H1 (cell line): ENCODE measurements around the gene PLD2. TPM values are rescaled to one million over a fixed set of nuclear protein-coding genes. Genes with fewer than 3 reads are reported as not detected.
A peak's percentile ranks its signal among the peaks of the same experiment; 100 is the strongest.

ENCODE experiments used
- CTCF ChIA-PET: fragments of 300-600 bp; sonication (Branson Sonifier 250); formaldehyde crosslinking; loops from one replicate; lab custom pipeline; 2021; ENCODE audit not compliant: partially characterized antibody; lab: Charles Lee
- POLR2A ChIA-PET: fragments of 300-600 bp; sonication (Branson Sonifier 250); formaldehyde crosslinking; loops from one replicate; lab custom pipeline; 2021; ENCODE audit warnings: inconsistent platforms; ENCODE audit not compliant: partially characterized antibody; lab: Charles Lee
- DNase-seq, 2 experiments: peaks; one replicate each; pipeline versions ENCODE4 v3.0.0 to v3.0.0-alpha.2; 2010 to 2022; ENCODE audit warnings: low spot score in 2 of 2, low read depth in 1 of 2, mixed read lengths in 1 of 2
- FAIRE-seq: peaks from 2 replicates; lab custom pipeline; 2011; peaks lifted over from hg19 to GRCh38; lab: Jason Lieb, UNC
- H2AFZ ChIP-seq: 2 replicates; pipeline ENCODE4 v1.8.1; 2012; ENCODE audit warnings: low read length, inconsistent platforms
- H2AK5ac ChIP-seq: 2 replicates; pipeline ENCODE4 v1.6.1; 2013; ENCODE audit warnings: low read depth, low read length
- H2BK120ac ChIP-seq: replicated peaks from 2 replicates; pipeline ENCODE3; 2013; ENCODE audit warnings: low read depth, low read length, inconsistent platforms
- H2BK12ac ChIP-seq: 2 replicates; pipeline ENCODE4 v1.6.1; 2013; ENCODE audit warnings: low read depth, low read length
- H2BK15ac ChIP-seq: 2 replicates; pipeline ENCODE4 v1.6.1; 2013; ENCODE audit warnings: low read length
- H2BK20ac ChIP-seq: 2 replicates; pipeline ENCODE4 v1.6.1; 2013; ENCODE audit warnings: low read length
- H2BK5ac ChIP-seq: 2 replicates; pipeline ENCODE4 v1.6.1; 2013; ENCODE audit warnings: low read depth, low read length
- H3K14ac ChIP-seq: 2 replicates; pipeline ENCODE4 v1.6.1; 2013; ENCODE audit warnings: inconsistent platforms; ENCODE audit not compliant: insufficient read length
- H3K18ac ChIP-seq: 2 replicates; pipeline ENCODE4 v1.6.1; 2013; ENCODE audit warnings: low read length; ENCODE audit errors: extremely low read depth
- H3K23ac ChIP-seq: 2 replicates; pipeline ENCODE4 v1.6.1; 2013; ENCODE audit warnings: inconsistent platforms; ENCODE audit not compliant: insufficient read length
- H3K23me2 ChIP-seq: 2 replicates; pipeline ENCODE4 v1.6.1; 2013; ENCODE audit warnings: low read depth, low read length
- H3K27ac ChIP-seq: 2 replicates; pipeline ENCODE4 v1.6.1; 2011; ENCODE audit warnings: low read depth, low read length, inconsistent platforms
- H3K27me3 ChIP-seq, 4 experiments: replicated peaks in 1 of 4; 1 replicate in 1 of 4; 2 replicates in 3 of 4; pipeline versions ENCODE4 v1.6.1 to v1.8.1; 2011 to 2013; ENCODE audit warnings: low read length in 3 of 4, mild to moderate bottlenecking in 3 of 4, inconsistent platforms in 2 of 4, mixed read lengths in 2 of 4, moderate library complexity in 1 of 4; ENCODE audit not compliant: control insufficient read depth in 3 of 4, insufficient read depth in 3 of 4; ENCODE audit errors: extremely low read depth in 1 of 4
- H3K36me3 ChIP-seq, 4 experiments: 2 replicates each; pipeline versions ENCODE4 v1.6.1 to v1.8.1; 2011 to 2013; ENCODE audit warnings: mild to moderate bottlenecking in 4 of 4, low read length in 3 of 4, moderate library complexity in 2 of 4, control low read depth in 1 of 4, inconsistent platforms in 1 of 4; ENCODE audit not compliant: insufficient read depth in 4 of 4, control insufficient read depth in 2 of 4
- H3K4ac ChIP-seq: replicated peaks from 2 replicates; pipeline ENCODE3; 2013; ENCODE audit warnings: low read length, low read depth, mixed read lengths, inconsistent platforms; ENCODE audit not compliant: insufficient read length
- H3K4me1 ChIP-seq, 4 experiments: replicated peaks in 1 of 4; 1 replicate in 1 of 4; 2 replicates in 3 of 4; pipeline versions ENCODE4 v1.6.1 to v1.8.1; 2011 to 2013; ENCODE audit warnings: low read length in 3 of 4, inconsistent platforms in 2 of 4, mixed read lengths in 1 of 4; ENCODE audit not compliant: insufficient read depth in 4 of 4, control insufficient read depth in 3 of 4
- H3K4me2 ChIP-seq, 2 experiments: 2 replicates each; pipeline versions ENCODE4 v1.6.1 to v1.8.1; 2011 to 2013; ENCODE audit warnings: low read depth in 2 of 2, low read length in 2 of 2, control low read depth in 1 of 2, inconsistent platforms in 1 of 2, mild to moderate bottlenecking in 1 of 2; ENCODE audit not compliant: insufficient read depth in 1 of 2
- H3K4me3 ChIP-seq, 4 experiments: fragments of 200-600, 300-600 bp in 1 of 4; sonication (generic), shearing (Covaris generic), sonication (Bioruptor Twin) in 1 of 4; 2 replicates each; pipeline versions ENCODE4 v1.5.1 to v1.8.1; 2011 to 2016; ENCODE audit warnings: low read length in 4 of 4, low read depth in 3 of 4, control low read depth in 2 of 4, inconsistent platforms in 2 of 4, mild to moderate bottlenecking in 2 of 4, mixed read lengths in 1 of 4, moderate library complexity in 1 of 4; ENCODE audit not compliant: insufficient read depth in 2 of 4; ENCODE audit errors: extremely low read depth in 1 of 4
- H3K56ac ChIP-seq: replicated peaks from 2 replicates; pipeline ENCODE3; 2013; ENCODE audit warnings: low read depth, mild to moderate bottlenecking, mixed read lengths, low read length, inconsistent platforms; ENCODE audit not compliant: insufficient read length
- H3K79me1 ChIP-seq: 2 replicates; pipeline ENCODE4 v1.6.1; 2013; ENCODE audit warnings: low read depth, low read length, control low read depth
- H3K79me2 ChIP-seq, 2 experiments: 2 replicates each; pipeline versions ENCODE4 v1.6.1 to v1.8.1; 2012 to 2013; ENCODE audit warnings: low read length in 2 of 2, mild to moderate bottlenecking in 2 of 2, inconsistent platforms in 1 of 2; ENCODE audit not compliant: insufficient read depth in 2 of 2, control insufficient read depth in 1 of 2
- H3K9ac ChIP-seq, 4 experiments: replicated peaks in 1 of 4; 1 replicate in 1 of 4; 2 replicates in 3 of 4; pipeline versions ENCODE4 v1.6.1 to v1.8.1; 2011 to 2013; ENCODE audit warnings: low read depth in 3 of 4, low read length in 3 of 4, control low read depth in 2 of 4, mild to moderate bottlenecking in 2 of 4, moderate library complexity in 2 of 4, inconsistent platforms in 1 of 4; ENCODE audit errors: extremely low read depth in 1 of 4
- H3K9me3 ChIP-seq, 2 experiments: 2 replicates each; pipeline versions ENCODE4 v1.6.1 to v1.8.1; 2012 to 2013; ENCODE audit warnings: mild to moderate bottlenecking in 2 of 2, moderate library complexity in 2 of 2, control low read depth in 1 of 2, inconsistent platforms in 1 of 2, low read depth in 1 of 2, low read length in 1 of 2, mixed read lengths in 1 of 2; ENCODE audit not compliant: insufficient read depth in 2 of 2
- H4K20me1 ChIP-seq, 2 experiments: replicated peaks in 1 of 2; 2 replicates each; pipeline versions ENCODE3 to v1.8.1; 2011 to 2013; ENCODE audit warnings: inconsistent platforms in 2 of 2, low read length in 2 of 2, mild to moderate bottlenecking in 1 of 2; ENCODE audit not compliant: insufficient read depth in 2 of 2, control insufficient read depth in 1 of 2
- H4K5ac ChIP-seq: 2 replicates; pipeline ENCODE4 v1.6.1; 2013; ENCODE audit warnings: low read length, low read depth, mixed read lengths, inconsistent platforms; ENCODE audit not compliant: insufficient read length
- H4K8ac ChIP-seq: 2 replicates; pipeline ENCODE4 v1.8.0; 2013; ENCODE audit warnings: mild to moderate bottlenecking, moderate library complexity, low read length, inconsistent platforms; ENCODE audit not compliant: insufficient read depth; ENCODE audit errors: extremely low read depth
- H4K91ac ChIP-seq: replicated peaks from 2 replicates; pipeline ENCODE3; 2013; ENCODE audit warnings: low read length, mixed read lengths, inconsistent platforms; ENCODE audit not compliant: insufficient read length
- CHD2 ChIP-seq: IDR thresholded peaks from 2 replicates; pipeline ENCODE4 v1.6.1; 2012; ENCODE audit warnings: low read length, improper control_type of control experiment
- JUN ChIP-seq: IDR thresholded peaks from 2 replicates; pipeline ENCODE4 v1.6.1; 2011; ENCODE audit warnings: low read depth, mild to moderate bottlenecking, improper control_type of control experiment, low read length
- WGBS, 2 experiments: shearing (Covaris generic) in 1 of 2; methylation state at CpG; one replicate each; pipeline versions ENCODE4 v1.1.6 to v1.1.7; 2013 to 2015; ENCODE audit warnings: low lambda C conversion rate in 2 of 2, mixed read lengths in 2 of 2, inconsistent platforms in 1 of 2, low coverage in 1 of 2, missing lambda C conversion rate in 1 of 2; ENCODE audit not compliant: insufficient replicate concordance in 2 of 2, insufficient coverage in 1 of 2, insufficient read length in 1 of 2; ENCODE audit errors: extremely low coverage in 1 of 2, missing lambda C conversion rate in 1 of 2; 5-methylcytosine and 5-hydroxymethylcytosine counted together
- polyA plus RNA-seq, 7 experiments: library from polyadenylated mRNA; depleted of rRNA in 3 of 7; stranded (reverse) in 5 of 7; unstranded in 2 of 7; fragments of >200 nt in 5 of 7; fragments of 200-250 nt in 2 of 7; gene quantifications; 1 replicate in 5 of 7; 2 replicates in 1 of 7; 4 replicates in 1 of 7; pipeline versions ENCODE4 v1.2.1 to v1.2.3, GENCODE V29; 2011 to 2013; ENCODE audit warnings: missing spikeins in 2 of 7, mixed read lengths in 2 of 7
- total RNA-seq: library from RNA; stranded (reverse); fragmentation: NEBNext Ultra II Directional; extraction: Animal tissue kit (Norgen Biotek cat#: 25700); gene quantifications from 2 replicates; pipeline ENCODE4 v1.2.1, GENCODE V29; 2021

The PLD2 gene
- total and polyA plus RNA-seq, 2 of the 8 experiments (the other 6 are each of a cell fraction or from before 2014, with no cell fraction given): 44.3 to 48.4 TPM

- CTCF ChIA-PET: interaction anchor here (0.7 to 1.4 kb wide), 4 partner anchors 11 to 71 kb away, joined by 3 to 5 read pairs (median 3); no protein-coding TSS in a partner anchor
- Histone ChIP-seq H3K79me1 (peaks cover 15% of the 10 kb centered on the region), H2BK120ac (peak overlapping the region; percentile 68), H3K4ac (peak overlapping the region; percentile 83), H4K20me1 (no peaks in the 10 kb centered on the region), H4K5ac (no peak overlapping the region), H2BK15ac (peak overlapping the region; percentile 76; the same call in 1 of the 2 replicates), H3K27me3 (no peaks in the 10 kb centered on the region), H3K4me3 (no peak overlapping the region), H2AFZ (no peak overlapping the region), H3K4me1 (peaks cover 13 to 37% (median 29%) of the 10 kb centered on the region in 4 experiments), H4K91ac (peak overlapping the region; percentile 50), H2BK20ac (no peak overlapping the region), H3K27ac (no peak overlapping the region), H2BK12ac (0 out of 2 replicates have a peak overlapping the region, but pooled peaks have one; percentile 29), H3K4me2 (no peak overlapping the region; a peak in 1 of 4 replicates), H3K9ac (no peak overlapping the region), H2BK5ac (no peak overlapping the region), H3K14ac (no peak overlapping the region), H3K18ac (peak overlapping the region; percentile 22; the same call in 1 of the 2 replicates), H3K23ac (no peak overlapping the region), H3K9me3 (no peaks in the 10 kb centered on the region), H2AK5ac (peak overlapping the region; percentile 32; the same call in 1 of the 2 replicates), H4K8ac (no peak overlapping the region), H3K79me2 (peaks cover 4 to 56% of the 10 kb centered on the region in 2 experiments), H3K23me2 (peaks cover 7% of the 10 kb centered on the region; the same call in 1 of the 2 replicates), H3K36me3 (no peaks in the 10 kb centered on the region; a peak in 1 of 8 replicates), H3K56ac (no peak overlapping the region)
- no peak for TF ChIP-seq CHD2
- TF ChIP-seq JUN: no peak
- 92% methylated on average over 2 of the region's 2 CpGs; no CpG with 5 or more reads in 1 of the 2 experiments for WGBS, 2 experiments
- FAIRE-seq: no peak
- POLR2A ChIA-PET: interaction anchor here (1.0 to 3.1 kb wide), 9 partner anchors 9 to 75 kb away, joined by 3 to 15 read pairs (median 3); partner anchors contain the start of gene PLD2
- no peak for DNase-seq
Observed at GRCh38 chr17:4850246-4850645, 43.3 kb downstream of the PLD2 start.
